Tibial nerve (tissue), 4 donors: ENCODE data around the gene STK25.
"Not testable (repeated sequence)": the region's sequence is repeated elsewhere in the genome, so short reads cannot be mapped to it uniquely, and the experiment has no call there.

Experiments used
- EP300 ChIP-seq, 2 donors: sonication (generic); formaldehyde crosslinking; IDR thresholded peaks; one replicate each; pipeline ENCODE4 v1.6.1; 2017; ENCODE audit warnings: antibody characterized with exemption in 2 of 2, mild to moderate bottlenecking in 1 of 2
- POLR2A ChIP-seq, 2 donors: fragments of 450-650 bp; IDR thresholded peaks; one replicate each; pipeline ENCODE4 v1.6.1; 2017; ENCODE audit warnings: antibody characterized with exemption in 2 of 2, mild to moderate bottlenecking in 2 of 2, moderate library complexity in 2 of 2
- TF ChIP-seq, protein P1 (sequence below), 5 experiments: fragments of 200-600 bp in 3 of 5; fragments of 450-650 bp in 2 of 5; sonication (generic) in 3 of 5; IDR thresholded peaks; one replicate each; pipeline ENCODE4 v1.5.1; 2016 to 2019; ENCODE audit warnings: antibody characterized with exemption in 5 of 5, mild to moderate bottlenecking in 3 of 5, moderate library complexity in 2 of 5

DNA sequence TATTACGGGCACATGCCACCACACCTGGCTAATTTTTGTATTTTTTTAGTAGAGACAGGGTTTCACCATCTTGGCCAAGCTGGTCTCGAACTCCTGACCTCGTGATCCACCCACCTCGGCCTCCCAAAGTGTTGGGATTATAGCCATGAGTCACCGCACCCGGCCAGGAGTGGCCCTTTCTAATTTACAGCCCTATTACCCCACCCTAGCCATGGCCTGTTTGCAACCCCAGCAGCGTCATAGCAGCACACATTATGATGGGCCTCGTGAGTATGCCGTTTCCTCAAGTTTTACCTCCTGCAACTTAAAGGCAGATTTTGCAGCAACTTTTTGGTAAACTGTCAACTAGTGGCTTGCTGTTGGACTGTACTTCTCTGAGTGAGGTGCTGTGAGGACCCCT is 54.5 kb downstream of the STK25 start:
- TF ChIP-seq, protein P1, sequence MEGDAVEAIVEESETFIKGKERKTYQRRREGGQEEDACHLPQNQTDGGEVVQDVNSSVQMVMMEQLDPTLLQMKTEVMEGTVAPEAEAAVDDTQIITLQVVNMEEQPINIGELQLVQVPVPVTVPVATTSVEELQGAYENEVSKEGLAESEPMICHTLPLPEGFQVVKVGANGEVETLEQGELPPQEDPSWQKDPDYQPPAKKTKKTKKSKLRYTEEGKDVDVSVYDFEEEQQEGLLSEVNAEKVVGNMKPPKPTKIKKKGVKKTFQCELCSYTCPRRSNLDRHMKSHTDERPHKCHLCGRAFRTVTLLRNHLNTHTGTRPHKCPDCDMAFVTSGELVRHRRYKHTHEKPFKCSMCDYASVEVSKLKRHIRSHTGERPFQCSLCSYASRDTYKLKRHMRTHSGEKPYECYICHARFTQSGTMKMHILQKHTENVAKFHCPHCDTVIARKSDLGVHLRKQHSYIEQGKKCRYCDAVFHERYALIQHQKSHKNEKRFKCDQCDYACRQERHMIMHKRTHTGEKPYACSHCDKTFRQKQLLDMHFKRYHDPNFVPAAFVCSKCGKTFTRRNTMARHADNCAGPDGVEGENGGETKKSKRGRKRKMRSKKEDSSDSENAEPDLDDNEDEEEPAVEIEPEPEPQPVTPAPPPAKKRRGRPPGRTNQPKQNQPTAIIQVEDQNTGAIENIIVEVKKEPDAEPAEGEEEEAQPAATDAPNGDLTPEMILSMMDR (IDR thresholded peaks at IDR 0.05): not testable (repeated sequence)
- not testable (repeated sequence) for TF ChIP-seq POLR2A, EP300 (IDR thresholded peaks at IDR 0.05)
